ENCODE data around the gene LEMD1. TPM values are rescaled to one million over a fixed set of nuclear protein-coding genes. Genes with fewer than 3 reads are reported as not detected.

Gene LEMD1
- total RNA-seq, 1 experiment from 2014 or later: 26.3 TPM

DNA sequence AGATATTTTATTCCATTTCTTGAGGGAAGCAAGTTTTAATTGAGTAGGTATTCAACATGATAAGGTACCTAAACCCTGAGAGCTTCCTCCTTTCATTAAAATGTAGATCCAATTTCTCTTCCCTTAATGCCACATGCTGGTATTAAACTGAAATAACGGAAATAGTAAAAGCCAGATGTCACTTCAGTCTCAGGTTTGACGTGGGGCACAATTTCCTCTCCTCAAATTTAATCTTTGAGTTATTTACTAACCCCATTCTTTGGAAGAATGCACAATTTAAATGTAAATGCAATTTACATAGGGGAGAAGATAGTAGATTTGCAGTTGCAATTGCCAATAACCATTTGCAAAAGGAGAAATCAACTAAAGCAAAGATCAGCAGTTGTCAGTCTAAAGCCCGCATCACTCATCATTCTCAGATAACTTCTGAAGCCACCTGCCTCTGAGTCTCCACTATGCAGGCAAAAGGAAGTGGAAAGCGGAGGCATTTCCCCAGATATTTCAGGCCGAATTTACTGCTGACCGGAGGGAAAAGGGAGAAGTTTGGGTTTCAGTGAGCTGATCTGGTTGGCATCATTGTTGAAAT is 2.1 kb upstream of the LEMD1 start:
- H3K36me3 Mint-ChIP-seq: no peaks in the 10 kb centered on the region
- POLR2A ChIA-PET: no interaction called here
- no peak overlapping the region for H3K4me3 Mint-ChIP-seq
- DNase-seq (ENCODE audit: low spot score) (no peak), ATAC-seq (no peak)
- no peaks in the 10 kb centered on the region for H3K9me3 Mint-ChIP-seq
- CTCF ChIA-PET: interaction anchor here (0.8 to 4.8 kb wide), 9 partner anchors 8 to 100 kb away, joined by 3 to 44 read pairs (median 4); no protein-coding TSS in a partner anchor
- H3K27me3 Mint-ChIP-seq (ENCODE audit: low read depth): peaks cover 45% of the 10 kb centered on the region
- peaks cover 42% of the 10 kb centered on the region for H3K4me1 Mint-ChIP-seq
- no peak overlapping the region for H3K27ac Mint-ChIP-seq
- TF ChIP-seq ELF4 (CRISPR knock-in tag; IDR thresholded peaks at IDR 0.05; ENCODE audit: low read depth) (no peak), GTF2I (CRISPR knock-in tag; conservative IDR thresholded peaks at IDR 0.05) (no peak), JUN (CRISPR knock-in tag; IDR thresholded peaks at IDR 0.05) (no peak), IRF2 (CRISPR knock-in tag; IDR thresholded peaks at IDR 0.05; ENCODE audit: borderline replicate concordance, low read depth) (no peak), ESRRA (CRISPR knock-in tag; IDR thresholded peaks at IDR 0.05; ENCODE audit: borderline replicate concordance) (no peak), ZNF317 (CRISPR knock-in tag; IDR thresholded peaks at IDR 0.05; ENCODE audit: borderline replicate concordance, low read depth) (no peak)
- TF ChIP-seq, protein P1, sequence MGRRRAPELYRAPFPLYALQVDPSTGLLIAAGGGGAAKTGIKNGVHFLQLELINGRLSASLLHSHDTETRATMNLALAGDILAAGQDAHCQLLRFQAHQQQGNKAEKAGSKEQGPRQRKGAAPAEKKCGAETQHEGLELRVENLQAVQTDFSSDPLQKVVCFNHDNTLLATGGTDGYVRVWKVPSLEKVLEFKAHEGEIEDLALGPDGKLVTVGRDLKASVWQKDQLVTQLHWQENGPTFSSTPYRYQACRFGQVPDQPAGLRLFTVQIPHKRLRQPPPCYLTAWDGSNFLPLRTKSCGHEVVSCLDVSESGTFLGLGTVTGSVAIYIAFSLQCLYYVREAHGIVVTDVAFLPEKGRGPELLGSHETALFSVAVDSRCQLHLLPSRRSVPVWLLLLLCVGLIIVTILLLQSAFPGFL (CRISPR knock-in tag; IDR thresholded peaks at IDR 0.05; ENCODE audit: borderline replicate concordance): no peak
- TF ChIP-seq, protein P2, sequence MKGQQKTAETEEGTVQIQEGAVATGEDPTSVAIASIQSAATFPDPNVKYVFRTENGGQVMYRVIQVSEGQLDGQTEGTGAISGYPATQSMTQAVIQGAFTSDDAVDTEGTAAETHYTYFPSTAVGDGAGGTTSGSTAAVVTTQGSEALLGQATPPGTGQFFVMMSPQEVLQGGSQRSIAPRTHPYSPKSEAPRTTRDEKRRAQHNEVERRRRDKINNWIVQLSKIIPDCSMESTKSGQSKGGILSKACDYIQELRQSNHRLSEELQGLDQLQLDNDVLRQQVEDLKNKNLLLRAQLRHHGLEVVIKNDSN (CRISPR knock-in tag; IDR thresholded peaks at IDR 0.05): no peak
- TF ChIP-seq, protein P3, sequence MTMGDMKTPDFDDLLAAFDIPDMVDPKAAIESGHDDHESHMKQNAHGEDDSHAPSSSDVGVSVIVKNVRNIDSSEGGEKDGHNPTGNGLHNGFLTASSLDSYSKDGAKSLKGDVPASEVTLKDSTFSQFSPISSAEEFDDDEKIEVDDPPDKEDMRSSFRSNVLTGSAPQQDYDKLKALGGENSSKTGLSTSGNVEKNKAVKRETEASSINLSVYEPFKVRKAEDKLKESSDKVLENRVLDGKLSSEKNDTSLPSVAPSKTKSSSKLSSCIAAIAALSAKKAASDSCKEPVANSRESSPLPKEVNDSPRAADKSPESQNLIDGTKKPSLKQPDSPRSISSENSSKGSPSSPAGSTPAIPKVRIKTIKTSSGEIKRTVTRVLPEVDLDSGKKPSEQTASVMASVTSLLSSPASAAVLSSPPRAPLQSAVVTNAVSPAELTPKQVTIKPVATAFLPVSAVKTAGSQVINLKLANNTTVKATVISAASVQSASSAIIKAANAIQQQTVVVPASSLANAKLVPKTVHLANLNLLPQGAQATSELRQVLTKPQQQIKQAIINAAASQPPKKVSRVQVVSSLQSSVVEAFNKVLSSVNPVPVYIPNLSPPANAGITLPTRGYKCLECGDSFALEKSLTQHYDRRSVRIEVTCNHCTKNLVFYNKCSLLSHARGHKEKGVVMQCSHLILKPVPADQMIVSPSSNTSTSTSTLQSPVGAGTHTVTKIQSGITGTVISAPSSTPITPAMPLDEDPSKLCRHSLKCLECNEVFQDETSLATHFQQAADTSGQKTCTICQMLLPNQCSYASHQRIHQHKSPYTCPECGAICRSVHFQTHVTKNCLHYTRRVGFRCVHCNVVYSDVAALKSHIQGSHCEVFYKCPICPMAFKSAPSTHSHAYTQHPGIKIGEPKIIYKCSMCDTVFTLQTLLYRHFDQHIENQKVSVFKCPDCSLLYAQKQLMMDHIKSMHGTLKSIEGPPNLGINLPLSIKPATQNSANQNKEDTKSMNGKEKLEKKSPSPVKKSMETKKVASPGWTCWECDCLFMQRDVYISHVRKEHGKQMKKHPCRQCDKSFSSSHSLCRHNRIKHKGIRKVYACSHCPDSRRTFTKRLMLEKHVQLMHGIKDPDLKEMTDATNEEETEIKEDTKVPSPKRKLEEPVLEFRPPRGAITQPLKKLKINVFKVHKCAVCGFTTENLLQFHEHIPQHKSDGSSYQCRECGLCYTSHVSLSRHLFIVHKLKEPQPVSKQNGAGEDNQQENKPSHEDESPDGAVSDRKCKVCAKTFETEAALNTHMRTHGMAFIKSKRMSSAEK (CRISPR knock-in tag; IDR thresholded peaks at IDR 0.05; ENCODE audit: borderline replicate concordance): no peak
- TF ChIP-seq, protein P4, sequence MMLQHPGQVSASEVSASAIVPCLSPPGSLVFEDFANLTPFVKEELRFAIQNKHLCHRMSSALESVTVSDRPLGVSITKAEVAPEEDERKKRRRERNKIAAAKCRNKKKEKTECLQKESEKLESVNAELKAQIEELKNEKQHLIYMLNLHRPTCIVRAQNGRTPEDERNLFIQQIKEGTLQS (CRISPR knock-in tag; conservative IDR thresholded peaks at IDR 0.05): no peak
- TF ChIP-seq, protein P5, sequence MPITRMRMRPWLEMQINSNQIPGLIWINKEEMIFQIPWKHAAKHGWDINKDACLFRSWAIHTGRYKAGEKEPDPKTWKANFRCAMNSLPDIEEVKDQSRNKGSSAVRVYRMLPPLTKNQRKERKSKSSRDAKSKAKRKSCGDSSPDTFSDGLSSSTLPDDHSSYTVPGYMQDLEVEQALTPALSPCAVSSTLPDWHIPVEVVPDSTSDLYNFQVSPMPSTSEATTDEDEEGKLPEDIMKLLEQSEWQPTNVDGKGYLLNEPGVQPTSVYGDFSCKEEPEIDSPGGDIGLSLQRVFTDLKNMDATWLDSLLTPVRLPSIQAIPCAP (CRISPR knock-in tag; IDR thresholded peaks at IDR 0.05): no peak

DNA sequence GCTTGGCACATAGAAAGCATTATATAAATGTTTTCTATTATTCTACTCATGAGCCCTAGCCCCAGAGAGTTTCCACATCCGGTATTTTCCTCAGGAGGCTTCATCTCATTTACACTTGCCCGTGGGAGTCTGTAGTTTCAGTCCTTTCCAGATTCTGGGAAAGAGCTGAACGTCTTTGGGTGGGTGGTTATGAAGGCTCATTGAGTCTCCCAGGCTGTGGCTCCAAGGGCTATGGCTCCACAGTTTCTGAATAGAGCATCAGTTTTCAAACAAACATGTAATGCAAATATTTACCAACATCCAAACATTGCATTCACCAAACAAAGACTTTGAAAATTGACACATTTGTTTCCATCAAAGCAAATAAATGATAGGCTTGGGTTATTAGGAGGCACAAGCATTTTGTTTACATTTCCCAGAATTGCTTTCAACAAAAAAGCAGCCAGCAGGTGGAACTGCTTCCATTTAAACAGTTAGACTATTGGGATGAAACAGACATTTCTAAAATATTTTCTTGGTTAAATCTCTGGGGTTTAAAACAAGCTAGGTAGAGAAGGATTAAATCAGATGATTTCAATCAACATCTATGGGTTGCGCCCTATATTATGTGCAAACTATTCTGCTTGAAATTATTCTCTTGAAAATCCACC is 1.3 kb upstream of the LEMD1 start:
- H3K9me3 Mint-ChIP-seq: no peaks in the 10 kb centered on the region
- TF ChIP-seq, protein P6, sequence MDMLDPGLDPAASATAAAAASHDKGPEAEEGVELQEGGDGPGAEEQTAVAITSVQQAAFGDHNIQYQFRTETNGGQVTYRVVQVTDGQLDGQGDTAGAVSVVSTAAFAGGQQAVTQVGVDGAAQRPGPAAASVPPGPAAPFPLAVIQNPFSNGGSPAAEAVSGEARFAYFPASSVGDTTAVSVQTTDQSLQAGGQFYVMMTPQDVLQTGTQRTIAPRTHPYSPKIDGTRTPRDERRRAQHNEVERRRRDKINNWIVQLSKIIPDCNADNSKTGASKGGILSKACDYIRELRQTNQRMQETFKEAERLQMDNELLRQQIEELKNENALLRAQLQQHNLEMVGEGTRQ (CRISPR knock-in tag; IDR thresholded peaks at IDR 0.05): no peak
- no peak for TF ChIP-seq FOXK1 (CRISPR knock-in tag; IDR thresholded peaks at IDR 0.05)
- TF ChIP-seq, protein P7, sequence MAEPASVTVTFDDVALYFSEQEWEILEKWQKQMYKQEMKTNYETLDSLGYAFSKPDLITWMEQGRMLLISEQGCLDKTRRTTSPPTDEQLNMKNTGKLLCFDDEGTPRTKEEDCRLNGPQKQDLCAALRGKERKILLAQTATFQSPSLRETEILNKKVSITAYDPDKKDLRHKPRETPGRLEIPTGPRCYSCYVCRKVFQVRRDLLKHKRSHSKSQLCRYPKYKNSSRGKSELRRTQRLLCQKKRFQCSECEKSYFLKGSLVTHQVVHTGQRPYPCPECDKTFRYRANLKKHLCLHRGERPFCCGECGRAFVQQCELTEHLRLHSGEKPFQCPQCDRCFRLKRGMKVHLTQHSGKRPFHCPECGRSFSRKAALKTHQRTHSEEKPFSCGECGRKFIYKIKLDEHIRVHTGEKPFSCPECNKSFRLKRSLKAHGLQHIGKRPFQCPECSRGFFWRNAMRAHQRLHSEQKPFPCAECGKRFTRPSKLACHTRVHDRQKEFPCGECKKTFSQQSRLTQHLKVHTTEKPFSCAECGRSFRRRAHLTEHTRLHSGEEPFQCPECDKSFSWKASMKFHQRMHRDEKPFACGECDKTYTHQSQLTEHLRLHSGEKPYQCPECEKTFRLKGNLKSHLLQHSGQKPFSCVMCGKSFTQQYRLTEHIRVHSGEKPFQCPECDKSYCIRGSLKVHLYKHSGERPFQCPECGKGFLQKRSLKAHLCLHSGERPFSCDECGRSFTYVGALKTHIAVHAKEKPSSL (CRISPR knock-in tag; conservative IDR thresholded peaks at IDR 0.05): no peak
- no peak for TF ChIP-seq GRHL2 (CRISPR knock-in tag; IDR thresholded peaks at IDR 0.05; ENCODE audit: insufficient replicate concordance, severe bottlenecking)
- no peak for TF ChIP-seq SP1 (CRISPR knock-in tag; conservative IDR thresholded peaks at IDR 0.05)
- TF ChIP-seq MYBL2 (CRISPR knock-in tag; IDR thresholded peaks at IDR 0.05): no peak
- TF ChIP-seq JAZF1 (CRISPR knock-in tag; IDR thresholded peaks at IDR 0.05): no peak
- no peak for ATAC-seq
- H3K27ac Mint-ChIP-seq: no peak overlapping the region
- no peak for DNase-seq (ENCODE audit: low spot score)
- peaks cover 37% of the 10 kb centered on the region for H3K27me3 Mint-ChIP-seq (ENCODE audit: low read depth)
- CTCF ChIA-PET: interaction anchor here (1.1 to 7.7 kb wide), 7 partner anchors 7 to 101 kb away, joined by 3 to 69 read pairs (median 6); no protein-coding TSS in a partner anchor
- no peaks in the 10 kb centered on the region for H3K36me3 Mint-ChIP-seq
- POLR2A ChIA-PET: no interaction called here
- H3K4me3 Mint-ChIP-seq: no peak overlapping the region
- H3K4me1 Mint-ChIP-seq: peaks cover 42% of the 10 kb centered on the region
